ENCODE data around the gene TMEM147.

- TF ChIP-seq ZNF384 (IDR thresholded peaks at IDR 0.05) (no peak), HDGF (IDR thresholded peaks at IDR 0.05; ENCODE audit: borderline replicate concordance) (no peak), SP1 (IDR thresholded peaks at IDR 0.05) (no peak), FOXM1 (IDR thresholded peaks at IDR 0.05; ENCODE audit: borderline replicate concordance) (no peak), SUZ12 (IDR thresholded peaks at IDR 0.05) (no peak), PKNOX1 (IDR thresholded peaks at IDR 0.05) (no peak), BHLHE40 (IDR thresholded peaks at IDR 0.05; ENCODE audit: borderline replicate concordance) (no peak), LEF1 (IDR thresholded peaks at IDR 0.05; ENCODE audit: borderline replicate concordance) (no peak), FOXA1 (IDR thresholded peaks at IDR 0.05) (no peak), TARDBP (IDR thresholded peaks at IDR 0.05) (no peak), ELF4 (IDR thresholded peaks at IDR 0.05) (no peak), L3MBTL2 (conservative IDR thresholded peaks at IDR 0.05) (no peak), FOXK2 (IDR thresholded peaks at IDR 0.05) (no peak), ARNT (IDR thresholded peaks at IDR 0.05) (no peak)
Observed at GRCh38 chr19:35511337-35511736, 34.1 kb upstream of the TMEM147 start.
